Measurements from ENCODE around the gene IL7R. TPM values are rescaled to one million over a fixed set of nuclear protein-coding genes. Genes with fewer than 3 reads are reported as not detected.

Gene IL7R
- total RNA-seq, 1 donor from 2014 or later: 5.6 TPM

GRCh38 chr5:35900972-35901695 lies 44.4 kb downstream of the IL7R start:
- no peak overlapping the region for H3K4me2 ChIP-seq (ENCODE audit: low read length)
- Mint-ChIP-seq H3K27me3 (ENCODE audit: low read depth, unreplicated experiment) (peaks cover 2% of the 10 kb centered on the region), H3K36me3 (ENCODE audit: low read depth, unreplicated experiment) (no peaks in the 10 kb centered on the region), H3K9me3 (ENCODE audit: unreplicated experiment) (peaks cover 6% of the 10 kb centered on the region), H3K4me3 (ENCODE audit: unreplicated experiment) (no peak overlapping the region), H3K27ac (ENCODE audit: unreplicated experiment) (no peak overlapping the region), H3K4me1 (ENCODE audit: low read depth, unreplicated experiment) (peaks cover 10% of the 10 kb centered on the region)
- H3K27me3 ChIP-seq (ENCODE audit: insufficient read depth, low read length): no peaks in the 10 kb centered on the region
- H3K4me3 ChIP-seq (ENCODE audit: insufficient read depth, low read depth, low read length): no peak overlapping the region
- H3K4me1 ChIP-seq (ENCODE audit: insufficient read depth, low read length): no peaks in the 10 kb centered on the region
- no peaks in the 10 kb centered on the region for H3K79me2 ChIP-seq (ENCODE audit: insufficient read depth, low read length)
- FAIRE-seq: no peak
- DNase-seq (ENCODE audit: low read depth): no peak
- H2AFZ ChIP-seq (ENCODE audit: low read depth, low read length): no peak overlapping the region
- no peaks in the 10 kb centered on the region for H3K9me3 ChIP-seq (ENCODE audit: insufficient read depth, low read depth, low read length)
- no peak overlapping the region for H3K9ac ChIP-seq (ENCODE audit: low read length)
- H3K36me3 ChIP-seq (ENCODE audit: insufficient read depth, low read length): no peaks in the 10 kb centered on the region
- H3K27ac ChIP-seq (ENCODE audit: low read depth, low read length): no peak overlapping the region
- TF ChIP-seq EZH2 (IDR thresholded peaks at IDR 0.05; ENCODE audit: insufficient read depth, low read length): no peak
- no peak for TF ChIP-seq CTCF (IDR thresholded peaks at IDR 0.05; ENCODE audit: insufficient read depth, low read depth, low read length)
- H4K20me1 ChIP-seq (ENCODE audit: insufficient read depth, low read length): no peaks in the 10 kb centered on the region

GRCh38 chr5:35902046-35902672 lies 45.5 kb downstream of the IL7R start:
- H3K4me1 Mint-ChIP-seq (ENCODE audit: low read depth, unreplicated experiment): peaks cover 10% of the 10 kb centered on the region
- FAIRE-seq: no peak
- peaks cover 2% of the 10 kb centered on the region for H3K27me3 Mint-ChIP-seq (ENCODE audit: low read depth, unreplicated experiment)

More at GRCh38 chr5:35902046-35902672, 45.5 kb downstream of the IL7R start:
- no peak overlapping the region for H2AFZ ChIP-seq (ENCODE audit: low read depth, low read length)
- H3K79me2 ChIP-seq (ENCODE audit: insufficient read depth, low read length): no peaks in the 10 kb centered on the region
- Mint-ChIP-seq H3K36me3 (ENCODE audit: low read depth, unreplicated experiment) (no peaks in the 10 kb centered on the region), H3K4me3 (ENCODE audit: unreplicated experiment) (no peak overlapping the region), H3K27ac (ENCODE audit: unreplicated experiment) (no peak overlapping the region), H3K9me3 (ENCODE audit: unreplicated experiment) (peaks cover 6% of the 10 kb centered on the region)
- TF ChIP-seq EZH2 (IDR thresholded peaks at IDR 0.05; ENCODE audit: insufficient read depth, low read length) (no peak), CTCF (IDR thresholded peaks at IDR 0.05; ENCODE audit: insufficient read depth, low read depth, low read length) (no peak)
- no peak overlapping the region for H3K27ac ChIP-seq (ENCODE audit: low read depth, low read length)
- no peaks in the 10 kb centered on the region for H3K4me1 ChIP-seq (ENCODE audit: insufficient read depth, low read length)
- H3K4me3 ChIP-seq (ENCODE audit: insufficient read depth, low read depth, low read length): no peak overlapping the region
- H3K27me3 ChIP-seq (ENCODE audit: insufficient read depth, low read length): no peaks in the 10 kb centered on the region
- H3K4me2 ChIP-seq (ENCODE audit: low read length): no peak overlapping the region
- H3K9me3 ChIP-seq (ENCODE audit: insufficient read depth, low read depth, low read length): no peaks in the 10 kb centered on the region
- no peaks in the 10 kb centered on the region for H4K20me1 ChIP-seq (ENCODE audit: insufficient read depth, low read length)
- no peaks in the 10 kb centered on the region for H3K36me3 ChIP-seq (ENCODE audit: insufficient read depth, low read length)
- DNase-seq (ENCODE audit: low read depth): no peak
- no peak overlapping the region for H3K9ac ChIP-seq (ENCODE audit: low read length)
